Measurements from ENCODE around the gene KMT2E. TPM values are rescaled to one million over a fixed set of nuclear protein-coding genes. Genes with fewer than 3 reads are reported as not detected.

Gene KMT2E
- total RNA-seq, 1 experiment from 2014 or later: 52.3 TPM

- Mint-ChIP-seq H3K4me1 (no peaks in the 10 kb centered on the region), H3K27ac (no peak overlapping the region), H3K27me3 (ENCODE audit: low read depth) (no peaks in the 10 kb centered on the region), H3K4me3 (no peak overlapping the region), H3K9me3 (no peaks in the 10 kb centered on the region), H3K36me3 (peaks cover 75% of the 10 kb centered on the region)
- DNase-seq (ENCODE audit: low spot score) (no peak), ATAC-seq (no peak)
- POLR2A ChIA-PET: no interaction called here
- CTCF ChIA-PET: no interaction called here
- TF ChIP-seq ZMAT4 (CRISPR knock-in tag; IDR thresholded peaks at IDR 0.05): no peak
- no peak for TF ChIP-seq E2F4 (CRISPR knock-in tag; IDR thresholded peaks at IDR 0.05; ENCODE audit: borderline replicate concordance, low read depth)
- TF ChIP-seq NFYB (CRISPR knock-in tag; conservative IDR thresholded peaks at IDR 0.05; ENCODE audit: low read depth): no peak
- no peak for TF ChIP-seq CBFB (CRISPR knock-in tag; IDR thresholded peaks at IDR 0.05; ENCODE audit: low read depth)
- TF ChIP-seq, protein P1, sequence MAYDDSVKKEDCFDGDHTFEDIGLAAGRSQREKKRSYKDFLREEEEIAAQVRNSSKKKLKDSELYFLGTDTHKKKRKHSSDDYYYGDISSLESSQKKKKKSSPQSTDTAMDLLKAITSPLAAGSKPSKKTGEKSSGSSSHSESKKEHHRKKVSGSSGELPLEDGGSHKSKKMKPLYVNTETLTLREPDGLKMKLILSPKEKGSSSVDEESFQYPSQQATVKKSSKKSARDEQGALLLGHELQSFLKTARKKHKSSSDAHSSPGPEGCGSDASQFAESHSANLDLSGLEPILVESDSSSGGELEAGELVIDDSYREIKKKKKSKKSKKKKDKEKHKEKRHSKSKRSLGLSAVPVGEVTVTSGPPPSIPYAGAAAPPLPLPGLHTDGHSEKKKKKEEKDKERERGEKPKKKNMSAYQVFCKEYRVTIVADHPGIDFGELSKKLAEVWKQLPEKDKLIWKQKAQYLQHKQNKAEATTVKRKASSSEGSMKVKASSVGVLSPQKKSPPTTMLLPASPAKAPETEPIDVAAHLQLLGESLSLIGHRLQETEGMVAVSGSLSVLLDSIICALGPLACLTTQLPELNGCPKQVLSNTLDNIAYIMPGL (CRISPR knock-in tag; IDR thresholded peaks at IDR 0.05): no peak
- no peak for TF ChIP-seq NR2C2 (CRISPR knock-in tag; IDR thresholded peaks at IDR 0.05)
- TF ChIP-seq ZNF425 (CRISPR knock-in tag; conservative IDR thresholded peaks at IDR 0.05): no peak
- TF ChIP-seq, protein P2, sequence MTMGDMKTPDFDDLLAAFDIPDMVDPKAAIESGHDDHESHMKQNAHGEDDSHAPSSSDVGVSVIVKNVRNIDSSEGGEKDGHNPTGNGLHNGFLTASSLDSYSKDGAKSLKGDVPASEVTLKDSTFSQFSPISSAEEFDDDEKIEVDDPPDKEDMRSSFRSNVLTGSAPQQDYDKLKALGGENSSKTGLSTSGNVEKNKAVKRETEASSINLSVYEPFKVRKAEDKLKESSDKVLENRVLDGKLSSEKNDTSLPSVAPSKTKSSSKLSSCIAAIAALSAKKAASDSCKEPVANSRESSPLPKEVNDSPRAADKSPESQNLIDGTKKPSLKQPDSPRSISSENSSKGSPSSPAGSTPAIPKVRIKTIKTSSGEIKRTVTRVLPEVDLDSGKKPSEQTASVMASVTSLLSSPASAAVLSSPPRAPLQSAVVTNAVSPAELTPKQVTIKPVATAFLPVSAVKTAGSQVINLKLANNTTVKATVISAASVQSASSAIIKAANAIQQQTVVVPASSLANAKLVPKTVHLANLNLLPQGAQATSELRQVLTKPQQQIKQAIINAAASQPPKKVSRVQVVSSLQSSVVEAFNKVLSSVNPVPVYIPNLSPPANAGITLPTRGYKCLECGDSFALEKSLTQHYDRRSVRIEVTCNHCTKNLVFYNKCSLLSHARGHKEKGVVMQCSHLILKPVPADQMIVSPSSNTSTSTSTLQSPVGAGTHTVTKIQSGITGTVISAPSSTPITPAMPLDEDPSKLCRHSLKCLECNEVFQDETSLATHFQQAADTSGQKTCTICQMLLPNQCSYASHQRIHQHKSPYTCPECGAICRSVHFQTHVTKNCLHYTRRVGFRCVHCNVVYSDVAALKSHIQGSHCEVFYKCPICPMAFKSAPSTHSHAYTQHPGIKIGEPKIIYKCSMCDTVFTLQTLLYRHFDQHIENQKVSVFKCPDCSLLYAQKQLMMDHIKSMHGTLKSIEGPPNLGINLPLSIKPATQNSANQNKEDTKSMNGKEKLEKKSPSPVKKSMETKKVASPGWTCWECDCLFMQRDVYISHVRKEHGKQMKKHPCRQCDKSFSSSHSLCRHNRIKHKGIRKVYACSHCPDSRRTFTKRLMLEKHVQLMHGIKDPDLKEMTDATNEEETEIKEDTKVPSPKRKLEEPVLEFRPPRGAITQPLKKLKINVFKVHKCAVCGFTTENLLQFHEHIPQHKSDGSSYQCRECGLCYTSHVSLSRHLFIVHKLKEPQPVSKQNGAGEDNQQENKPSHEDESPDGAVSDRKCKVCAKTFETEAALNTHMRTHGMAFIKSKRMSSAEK (CRISPR knock-in tag; IDR thresholded peaks at IDR 0.05; ENCODE audit: borderline replicate concordance): no peak
- TF ChIP-seq NR3C1 (CRISPR knock-in tag; conservative IDR thresholded peaks at IDR 0.05; ENCODE audit: low read depth): no peak
- TF ChIP-seq HMGA2 (CRISPR knock-in tag; IDR thresholded peaks at IDR 0.05): no peak
- TF ChIP-seq ZNF512 (CRISPR knock-in tag; IDR thresholded peaks at IDR 0.05; ENCODE audit: borderline replicate concordance): no peak
- TF ChIP-seq, protein P3, sequence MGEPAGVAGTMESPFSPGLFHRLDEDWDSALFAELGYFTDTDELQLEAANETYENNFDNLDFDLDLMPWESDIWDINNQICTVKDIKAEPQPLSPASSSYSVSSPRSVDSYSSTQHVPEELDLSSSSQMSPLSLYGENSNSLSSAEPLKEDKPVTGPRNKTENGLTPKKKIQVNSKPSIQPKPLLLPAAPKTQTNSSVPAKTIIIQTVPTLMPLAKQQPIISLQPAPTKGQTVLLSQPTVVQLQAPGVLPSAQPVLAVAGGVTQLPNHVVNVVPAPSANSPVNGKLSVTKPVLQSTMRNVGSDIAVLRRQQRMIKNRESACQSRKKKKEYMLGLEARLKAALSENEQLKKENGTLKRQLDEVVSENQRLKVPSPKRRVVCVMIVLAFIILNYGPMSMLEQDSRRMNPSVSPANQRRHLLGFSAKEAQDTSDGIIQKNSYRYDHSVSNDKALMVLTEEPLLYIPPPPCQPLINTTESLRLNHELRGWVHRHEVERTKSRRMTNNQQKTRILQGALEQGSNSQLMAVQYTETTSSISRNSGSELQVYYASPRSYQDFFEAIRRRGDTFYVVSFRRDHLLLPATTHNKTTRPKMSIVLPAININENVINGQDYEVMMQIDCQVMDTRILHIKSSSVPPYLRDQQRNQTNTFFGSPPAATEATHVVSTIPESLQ (CRISPR knock-in tag; IDR thresholded peaks at IDR 0.05): no peak
- no peak for TF ChIP-seq ZBTB21 (CRISPR knock-in tag; IDR thresholded peaks at IDR 0.05; ENCODE audit: borderline replicate concordance)
- no peak for TF ChIP-seq NR1H2 (CRISPR knock-in tag; IDR thresholded peaks at IDR 0.05)
- TF ChIP-seq MXD4 (CRISPR knock-in tag; IDR thresholded peaks at IDR 0.05; ENCODE audit: borderline replicate concordance): no peak
- TF ChIP-seq ZNF281 (CRISPR knock-in tag; IDR thresholded peaks at IDR 0.05): no peak
- no peak for TF ChIP-seq ETV6 (CRISPR knock-in tag; IDR thresholded peaks at IDR 0.05)
- TF ChIP-seq SOX15 (CRISPR knock-in tag; IDR thresholded peaks at IDR 0.05): no peak
- TF ChIP-seq SMAD3 (CRISPR knock-in tag; IDR thresholded peaks at IDR 0.05; ENCODE audit: borderline replicate concordance): no peak
- no peak for TF ChIP-seq IRF2 (CRISPR knock-in tag; IDR thresholded peaks at IDR 0.05; ENCODE audit: borderline replicate concordance, low read depth)
Measured at GRCh38 chr7:105073143-105073542, 59.1 kb downstream of the KMT2E start.
